Peyer's patch (tissue), 4 donors: Measurements from ENCODE around the gene SYPL2. TPM values are rescaled to one million over a fixed set of nuclear protein-coding genes. Genes with fewer than 3 reads are reported as not detected.
"Not testable (repeated sequence)": the region's sequence is repeated elsewhere in the genome, so short reads cannot be mapped to it uniquely, and the experiment has no call there.

Experiments
- DNase-seq, 3 donors: peaks; one replicate each; pipeline ENCODE4 v3.0.0-alpha.2; 2017 to 2019
- H3K27ac ChIP-seq, 4 donors: fragments of 200-600 bp; sonication (generic); one replicate each; pipeline ENCODE4 v1.5.1; 2016 to 2019
- H3K27me3 ChIP-seq, 2 donors: fragments of 200-600 bp; sonication (generic); one replicate each; pipeline ENCODE4 v1.5.1; 2019
- H3K36me3 ChIP-seq, 3 donors: fragments of 200-600 bp; sonication (generic); one replicate each; pipeline ENCODE4 v1.5.1; 2016 to 2019
- H3K4me1 ChIP-seq, 4 donors: fragments of 200-600 bp; sonication (generic); one replicate each; pipeline ENCODE4 v1.5.1; 2016 to 2019
- H3K4me3 ChIP-seq, 4 donors: fragments of 200-600 bp; sonication (generic); 1 replicate in 3 of 4; 2 replicates in 1 of 4; pipeline ENCODE4 v1.5.1; 2016 to 2019; ENCODE audit warnings: mild to moderate bottlenecking in 1 of 4
- H3K9me3 ChIP-seq, 4 donors: fragments of 200-600 bp; sonication (generic); one replicate each; pipeline ENCODE4 v1.5.1; 2016 to 2019; ENCODE audit warnings: mild to moderate bottlenecking in 1 of 4
- POLR2A ChIP-seq, 2 donors: fragments of 450-650 bp; IDR thresholded peaks; one replicate each; pipeline ENCODE4 v1.5.1; 2017; ENCODE audit warnings: antibody characterized with exemption in 2 of 2, mild to moderate bottlenecking in 2 of 2, moderate library complexity in 2 of 2
- total RNA-seq, 4 donors: library from RNA; depleted of rRNA; stranded (reverse); fragments of >200 nt; gene quantifications; one replicate each; pipeline ENCODE4 v1.1.0, GENCODE V29; 2016
- TF ChIP-seq, protein P1 (sequence below), 6 experiments: fragments of 450-650 bp in 4 of 6; fragments of 200-600 bp in 2 of 6; sonication (generic) in 1 of 6; IDR thresholded peaks; one replicate each; pipeline ENCODE4 v1.5.1; 2017 to 2019; ENCODE audit warnings: antibody characterized with exemption in 6 of 6, mild to moderate bottlenecking in 3 of 6, moderate library complexity in 1 of 6

Gene SYPL2
- total RNA-seq, 4 donors from 2014 or later, result 0.67 TPM; not detected in 3

DNA sequence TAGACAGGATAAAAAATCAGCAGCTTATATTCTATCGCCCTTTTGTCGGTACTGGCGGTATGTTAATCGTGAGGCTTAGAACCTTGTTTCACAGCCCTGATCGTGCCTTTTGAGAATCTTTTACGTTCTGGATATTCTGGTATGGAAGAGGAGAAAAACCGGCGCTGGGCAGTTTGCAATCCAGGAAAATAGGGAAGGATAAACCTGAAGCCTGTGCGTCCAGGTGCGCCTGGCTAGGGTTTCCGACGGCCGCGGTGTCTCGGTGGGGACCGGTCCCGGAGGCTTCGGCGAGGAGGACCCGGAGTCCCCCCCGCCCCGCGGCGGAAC, 258 bp upstream of the SYPL2 start:
- Histone ChIP-seq H3K9me3 (no peaks in the 10 kb centered on the region), H3K4me1 (peaks cover 0 to 14% (median 6%) of the 10 kb centered on the region in 4 donors), H3K27me3 (peaks cover 0 to 6% of the 10 kb centered on the region in 2 donors), H3K36me3 (no peaks in the 10 kb centered on the region), H3K27ac (peak overlapping the region in 3 of 4 donors; percentile 24 to 55 (median 31)), H3K4me3 (peak overlapping the region; percentile 35 to 66 (median 56))
- DNase-seq, result no peak
- no peak for TF ChIP-seq POLR2A (IDR thresholded peaks at IDR 0.05)
- TF ChIP-seq, protein P1, sequence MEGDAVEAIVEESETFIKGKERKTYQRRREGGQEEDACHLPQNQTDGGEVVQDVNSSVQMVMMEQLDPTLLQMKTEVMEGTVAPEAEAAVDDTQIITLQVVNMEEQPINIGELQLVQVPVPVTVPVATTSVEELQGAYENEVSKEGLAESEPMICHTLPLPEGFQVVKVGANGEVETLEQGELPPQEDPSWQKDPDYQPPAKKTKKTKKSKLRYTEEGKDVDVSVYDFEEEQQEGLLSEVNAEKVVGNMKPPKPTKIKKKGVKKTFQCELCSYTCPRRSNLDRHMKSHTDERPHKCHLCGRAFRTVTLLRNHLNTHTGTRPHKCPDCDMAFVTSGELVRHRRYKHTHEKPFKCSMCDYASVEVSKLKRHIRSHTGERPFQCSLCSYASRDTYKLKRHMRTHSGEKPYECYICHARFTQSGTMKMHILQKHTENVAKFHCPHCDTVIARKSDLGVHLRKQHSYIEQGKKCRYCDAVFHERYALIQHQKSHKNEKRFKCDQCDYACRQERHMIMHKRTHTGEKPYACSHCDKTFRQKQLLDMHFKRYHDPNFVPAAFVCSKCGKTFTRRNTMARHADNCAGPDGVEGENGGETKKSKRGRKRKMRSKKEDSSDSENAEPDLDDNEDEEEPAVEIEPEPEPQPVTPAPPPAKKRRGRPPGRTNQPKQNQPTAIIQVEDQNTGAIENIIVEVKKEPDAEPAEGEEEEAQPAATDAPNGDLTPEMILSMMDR (IDR thresholded peaks at IDR 0.05), result no peak

DNA sequence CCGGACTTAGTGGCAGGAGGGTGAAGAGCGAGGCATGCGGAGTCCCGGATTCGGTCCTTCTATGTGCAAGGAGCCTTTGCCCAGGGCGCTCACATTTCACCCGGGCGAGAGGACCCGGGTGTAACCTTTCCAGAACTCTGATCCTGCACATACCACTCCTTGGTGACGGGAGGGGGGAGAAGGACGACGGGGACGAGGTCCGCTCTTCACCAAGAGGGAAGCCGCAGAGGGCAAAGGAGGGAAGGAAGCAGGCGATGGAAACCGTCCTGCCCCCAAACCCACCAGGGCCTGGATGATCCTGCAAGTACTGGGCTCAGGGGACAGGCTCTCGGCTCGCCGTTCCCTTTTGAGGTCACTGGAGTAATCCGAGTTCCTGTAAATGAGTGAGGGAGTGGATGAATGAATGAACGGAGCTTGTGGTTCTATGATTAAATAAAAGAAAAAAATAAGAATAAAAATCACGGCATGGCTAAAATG, 993 bp downstream of the SYPL2 start:
- DNase-seq, result no peak
- Histone ChIP-seq H3K27me3 (peaks cover 0 to 6% of the 10 kb centered on the region in 2 donors), H3K9me3 (no peaks in the 10 kb centered on the region), H3K36me3 (no peaks in the 10 kb centered on the region), H3K4me1 (peaks cover 0 to 14% (median 6%) of the 10 kb centered on the region in 4 donors), H3K27ac (peak overlapping the region in 2 of 4 donors; percentile 2 to 24), H3K4me3 (peak overlapping the region in 3 of 4 donors; percentile 49 to 66 (median 62))
- TF ChIP-seq, protein P1 (IDR thresholded peaks at IDR 0.05), result no peak
- TF ChIP-seq POLR2A (IDR thresholded peaks at IDR 0.05), result no peak

DNA sequence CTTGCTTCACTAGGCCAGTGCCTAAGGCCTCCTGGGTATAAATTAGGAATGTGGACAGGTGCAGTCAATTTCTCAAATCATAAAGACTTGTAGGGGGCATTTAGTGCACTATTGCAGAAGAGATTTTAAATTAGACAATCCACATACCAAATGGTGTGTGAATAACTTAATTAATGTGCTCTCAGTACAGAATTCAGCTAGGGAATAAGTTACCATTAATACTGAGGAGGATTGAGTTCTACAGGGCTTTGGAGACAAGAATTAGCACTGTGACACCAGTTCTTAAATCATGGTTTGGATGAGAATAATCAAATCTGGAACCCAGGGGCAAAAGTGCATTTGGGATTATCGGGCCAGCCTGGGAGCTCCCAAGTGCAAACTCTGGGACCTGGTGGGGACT, 1.7 kb downstream of the SYPL2 start:
- Histone ChIP-seq H3K4me3 (no peak overlapping the region), H3K9me3 (no peaks in the 10 kb centered on the region), H3K27me3 (peaks cover 0 to 6% of the 10 kb centered on the region in 2 donors), H3K4me1 (peaks cover 0 to 14% (median 6%) of the 10 kb centered on the region in 4 donors), H3K36me3 (no peaks in the 10 kb centered on the region), H3K27ac (no peak overlapping the region)
- DNase-seq, result no peak
- no peak for TF ChIP-seq POLR2A (IDR thresholded peaks at IDR 0.05)
- TF ChIP-seq, protein P1 (IDR thresholded peaks at IDR 0.05), result no peak

DNA sequence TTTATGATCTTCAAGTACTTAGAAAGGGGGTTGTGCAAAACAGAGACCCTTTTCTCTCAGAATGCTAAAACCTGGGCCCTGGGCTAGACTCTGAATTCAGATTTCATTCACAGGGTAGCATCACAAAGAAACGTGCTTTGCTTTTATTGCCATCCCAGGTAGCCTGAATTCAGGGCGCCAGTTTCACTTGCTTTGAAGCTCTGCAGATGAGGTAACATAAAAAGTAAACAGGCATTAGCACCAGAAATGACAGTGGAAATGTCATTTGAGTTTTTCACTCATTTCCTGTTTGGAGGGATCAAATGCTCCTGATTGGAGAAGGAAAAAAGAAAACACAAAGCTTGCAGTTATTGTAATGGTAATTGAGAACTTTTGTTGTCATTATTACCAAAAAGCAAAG, 2.6 kb downstream of the SYPL2 start:
- no peak overlapping the region for H3K27ac ChIP-seq
- no peak for TF ChIP-seq POLR2A (IDR thresholded peaks at IDR 0.05)
- TF ChIP-seq, protein P1 (IDR thresholded peaks at IDR 0.05), result no peak
- H3K4me3 ChIP-seq, result no peak overlapping the region
- H3K27me3 ChIP-seq, result peaks cover 0 to 6% of the 10 kb centered on the region in 2 donors
- H3K36me3 ChIP-seq, result no peaks in the 10 kb centered on the region
- peaks cover 0 to 14% (median 6%) of the 10 kb centered on the region in 4 donors for H3K4me1 ChIP-seq
- no peaks in the 10 kb centered on the region for H3K9me3 ChIP-seq
- no peak for DNase-seq

DNA sequence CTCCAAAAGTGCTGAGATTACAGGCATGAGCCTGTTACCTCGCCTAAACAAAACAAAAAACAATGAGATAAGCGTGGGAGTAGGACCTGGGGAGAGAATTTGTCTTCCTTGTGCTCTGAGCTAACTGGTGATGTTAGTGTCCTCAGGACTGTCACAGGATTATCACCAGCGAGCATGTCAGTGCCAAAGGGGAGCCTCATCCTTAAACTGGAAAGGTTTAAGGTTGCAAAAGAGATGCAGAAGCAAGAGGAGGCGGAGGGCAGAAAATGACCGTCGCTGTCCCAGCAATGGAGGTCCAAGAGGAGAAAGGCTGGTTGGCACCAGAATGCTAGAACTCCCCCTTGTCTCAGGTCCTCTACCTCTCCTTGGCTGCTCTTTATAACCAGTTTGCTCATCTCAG, 3.9 kb downstream of the SYPL2 start:
- TF ChIP-seq, protein P1 (IDR thresholded peaks at IDR 0.05), result no peak
- no peak for TF ChIP-seq POLR2A (IDR thresholded peaks at IDR 0.05)
- Histone ChIP-seq H3K9me3 (no peaks in the 10 kb centered on the region), H3K36me3 (no peaks in the 10 kb centered on the region), H3K4me3 (no peak overlapping the region), H3K27me3 (peaks cover 0 to 6% of the 10 kb centered on the region in 2 donors), H3K27ac (no peak overlapping the region), H3K4me1 (peaks cover 0 to 14% (median 6%) of the 10 kb centered on the region in 4 donors)
- no peak for DNase-seq

GRCh38 chr1:109472779-109473178, 6.4 kb downstream of the SYPL2 start:
- no peaks in the 10 kb centered on the region for H3K4me1 ChIP-seq
- DNase-seq, result no peak
- H3K9me3 ChIP-seq, result no peaks in the 10 kb centered on the region
- TF ChIP-seq POLR2A (IDR thresholded peaks at IDR 0.05), result no peak
- TF ChIP-seq, protein P1 (IDR thresholded peaks at IDR 0.05), result no peak
- no peak overlapping the region for H3K27ac ChIP-seq
- peaks cover 0 to 6% of the 10 kb centered on the region in 2 donors for H3K27me3 ChIP-seq
- H3K36me3 ChIP-seq, result no peaks in the 10 kb centered on the region
- H3K4me3 ChIP-seq, result no peak overlapping the region

DNA sequence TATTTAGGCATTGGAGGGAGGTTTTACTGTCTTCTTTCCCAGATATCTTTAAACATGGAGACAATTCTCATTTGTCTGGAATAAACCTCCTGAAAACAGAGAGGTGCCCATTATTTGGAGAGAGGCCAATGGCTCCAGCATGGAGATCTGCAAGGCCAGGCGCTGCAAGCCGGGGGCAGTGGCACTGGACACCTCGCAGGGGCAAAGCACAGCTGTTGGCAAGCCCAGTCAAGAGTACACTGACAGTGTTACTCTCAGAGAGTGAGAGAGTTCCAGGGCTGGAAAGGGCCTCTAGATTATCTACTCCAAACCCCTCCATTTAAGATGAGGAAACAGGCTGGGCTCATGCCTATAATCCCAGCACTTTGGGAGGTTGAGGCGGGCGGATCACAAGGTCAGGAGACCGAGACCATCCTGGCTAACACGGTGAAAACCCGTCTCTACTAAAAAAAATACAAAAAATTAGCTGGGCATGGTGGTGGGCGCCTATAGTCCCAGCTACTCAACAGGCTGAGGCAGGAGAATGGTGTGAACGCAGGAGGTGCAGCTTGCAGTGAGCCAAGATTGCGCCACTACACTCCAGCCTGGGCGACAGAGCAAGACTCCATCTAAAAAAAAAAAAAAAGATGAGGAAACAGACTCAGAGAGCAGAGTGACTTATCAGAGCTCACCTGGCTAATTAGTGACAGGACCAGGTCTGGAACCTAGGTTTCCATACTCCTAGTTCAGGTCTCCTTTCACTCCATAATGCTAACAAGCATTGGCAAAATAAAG, 7.1 kb downstream of the SYPL2 start:
- not testable (repeated sequence) for H3K4me1 ChIP-seq, H3K9me3 ChIP-seq, H3K27ac ChIP-seq, H3K4me3 ChIP-seq, H3K36me3 ChIP-seq, DNase-seq, H3K27me3 ChIP-seq
